PC-9 (cell line): ENCODE data around the gene AMOTL1. TPM values are rescaled to one million over a fixed set of nuclear protein-coding genes. Genes with fewer than 3 reads are reported as not detected.

ENCODE experiments used
- BruUV-seq: library from RNA; stranded (reverse); fragments of 400-500 nt; replicated peaks from 2 replicates; lab custom pipeline; 2021; lab: Mats Ljungman, UMichigan
- CTCF ChIA-PET: fragments of 300-600 bp; sonication (Branson Sonifier 250); formaldehyde crosslinking; loops from one replicate; lab custom pipeline; 2022; ENCODE audit warnings: antibody characterized with exemption; lab: Charles Lee
- POLR2A ChIA-PET: fragments of 300-600 bp; sonication (Branson Sonifier 250); formaldehyde crosslinking; loops from one replicate; lab custom pipeline; 2022; ENCODE audit warnings: antibody characterized with exemption; ENCODE audit not compliant: unreplicated experiment; lab: Charles Lee
- DNase-seq, 2 experiments: peaks; one replicate each; pipeline versions ENCODE4 v3.0.0 to v3.0.0-alpha.2; 2015 to 2022; ENCODE audit warnings: mixed read lengths in 1 of 2
- H2AFZ ChIP-seq: fragments of 200-600 bp; sonication (generic); 2 replicates; pipeline ENCODE4 v1.8.1; 2017; ENCODE audit warnings: antibody characterized with exemption
- H3F3A ChIP-seq: fragments of 200-600 bp; sonication (generic); 2 replicates; pipeline ENCODE4 v1.8.1; 2017; ENCODE audit warnings: antibody characterized with exemption, mild to moderate bottlenecking, low read depth; ENCODE audit not compliant: insufficient read depth
- H3K27ac ChIP-seq: fragments of 200-600 bp; sonication (generic); 2 replicates; pipeline ENCODE4 v1.6.1; 2016; ENCODE audit warnings: mixed run types
- H3K27me3 ChIP-seq: fragments of 200-600 bp; sonication (generic); 2 replicates; pipeline ENCODE4 v1.6.1; 2016; ENCODE audit warnings: low read depth, mixed run types; ENCODE audit not compliant: insufficient read depth
- H3K36me3 ChIP-seq: fragments of 200-600 bp; sonication (generic); 2 replicates; pipeline ENCODE4 v1.6.1; 2016; ENCODE audit warnings: low read depth, mixed run types
- H3K4me1 ChIP-seq: fragments of 200-600 bp; sonication (generic); replicated peaks from 2 replicates; pipeline ENCODE4 v1.6.1; 2016; ENCODE audit warnings: mixed run types; ENCODE audit not compliant: insufficient read depth
- H3K4me2 ChIP-seq: fragments of 200-600 bp; sonication (generic); 2 replicates; pipeline ENCODE4 v1.6.1; 2017; ENCODE audit warnings: mixed run types
- H3K4me3 ChIP-seq: fragments of 200-600 bp; sonication (generic); 2 replicates; pipeline ENCODE4 v1.6.1; 2016; ENCODE audit warnings: mixed run types
- H3K79me2 ChIP-seq: fragments of 200-600 bp; sonication (generic); 2 replicates; pipeline ENCODE4 v1.6.1; 2017; ENCODE audit warnings: low read depth, mixed run types
- H3K9me2 ChIP-seq: fragments of 200-600 bp; sonication (generic); 2 replicates; pipeline ENCODE4 v1.8.1; 2017; ENCODE audit warnings: mild to moderate bottlenecking; ENCODE audit not compliant: insufficient read depth
- H3K9me3 ChIP-seq: fragments of 200-600 bp; sonication (generic); 2 replicates; pipeline ENCODE4 v1.8.1; 2016; ENCODE audit warnings: low read depth; ENCODE audit not compliant: insufficient read depth
- H4K20me1 ChIP-seq: fragments of 200-600 bp; sonication (generic); 2 replicates; pipeline ENCODE4 v1.8.1; 2017; ENCODE audit not compliant: insufficient read depth
- CTCF ChIP-seq: fragments of 200-600 bp; sonication (generic); conservative IDR thresholded peaks from 2 replicates; pipeline ENCODE4 v1.6.1; 2017; ENCODE audit warnings: mixed run types, antibody characterized with exemption, mild to moderate bottlenecking, moderate library complexity
- EZH2 ChIP-seq: fragments of 200-600 bp; sonication (generic); IDR thresholded peaks from 2 replicates; pipeline ENCODE4 v1.8.0; 2017; ENCODE audit warnings: antibody characterized with exemption, low read depth
- intact Hi-C: fragments of 100-400 bp; cut with micrococcal nuclease; formaldehyde crosslinking; loops from one replicate; pipeline ENCODE4 v1.10.0; 2022; ENCODE audit not compliant: unreplicated experiment
- total RNA-seq: library from RNA; stranded (reverse); gene quantifications from 2 replicates; pipeline ENCODE4 v1.2.3, GENCODE V29; 2021

AMOTL1 gene
- total RNA-seq, 1 experiment from 2014 or later: 60.5 TPM

- no peak overlapping the region for H2AFZ ChIP-seq
- TF ChIP-seq CTCF (no peak), EZH2 (no peak)
- H3K36me3 ChIP-seq: no peaks in the 10 kb centered on the region
- POLR2A ChIA-PET: no interaction called here
- BruUV-seq: no TSS peak
- no peak for DNase-seq
- no peaks in the 10 kb centered on the region for H3K27me3 ChIP-seq
- no peaks in the 10 kb centered on the region for H3K79me2 ChIP-seq
- intact Hi-C loops: no loop called here
- H3F3A ChIP-seq: no peaks in the 10 kb centered on the region
- no peaks in the 10 kb centered on the region for H3K4me1 ChIP-seq
- CTCF ChIA-PET: no interaction called here
- H3K9me2 ChIP-seq: no peaks in the 10 kb centered on the region
- H3K27ac ChIP-seq: no peak overlapping the region
- no peaks in the 10 kb centered on the region for H3K9me3 ChIP-seq
- H3K4me3 ChIP-seq: no peak overlapping the region
- no peaks in the 10 kb centered on the region; the same call in 1 of the 2 replicates for H4K20me1 ChIP-seq
- no peak overlapping the region for H3K4me2 ChIP-seq
Observed at GRCh38 chr11:94920311-94920710, 152.2 kb downstream of the AMOTL1 start.

- no peak for DNase-seq
- peaks cover 9% of the 10 kb centered on the region for H3K4me1 ChIP-seq
- TF ChIP-seq EZH2: no peak
- TF ChIP-seq CTCF: no peak
- no peaks in the 10 kb centered on the region for H3K36me3 ChIP-seq
- H3K4me2 ChIP-seq: no peak overlapping the region
- no peaks in the 10 kb centered on the region for H3K79me2 ChIP-seq
- H3K27ac ChIP-seq: no peak overlapping the region
- H3K4me3 ChIP-seq: no peak overlapping the region
- intact Hi-C loops: no loop called here
- H3K27me3 ChIP-seq: no peaks in the 10 kb centered on the region
- CTCF ChIA-PET: no interaction called here
- no peaks in the 10 kb centered on the region for H3K9me2 ChIP-seq
- POLR2A ChIA-PET: no interaction called here
- H3F3A ChIP-seq: no peaks in the 10 kb centered on the region
- H2AFZ ChIP-seq: no peak overlapping the region
- no TSS peak for BruUV-seq
- no peaks in the 10 kb centered on the region for H4K20me1 ChIP-seq
- no peaks in the 10 kb centered on the region for H3K9me3 ChIP-seq
Observed at GRCh38 chr11:94922321-94923003, 154.3 kb downstream of the AMOTL1 start.

- no peaks in the 10 kb centered on the region for H3K36me3 ChIP-seq
- no peaks in the 10 kb centered on the region for H4K20me1 ChIP-seq
- no peak for DNase-seq
- H3K9me2 ChIP-seq: no peaks in the 10 kb centered on the region
- no peak overlapping the region for H3K27ac ChIP-seq
- H3K4me3 ChIP-seq: no peak overlapping the region
- intact Hi-C loops: no loop called here
- no peaks in the 10 kb centered on the region for H3K9me3 ChIP-seq
- peaks cover 9% of the 10 kb centered on the region for H3K4me1 ChIP-seq
- no peaks in the 10 kb centered on the region for H3K79me2 ChIP-seq
- no peaks in the 10 kb centered on the region for H3K27me3 ChIP-seq
- no peaks in the 10 kb centered on the region for H3F3A ChIP-seq
- no TSS peak for BruUV-seq
- H3K4me2 ChIP-seq: no peak overlapping the region
- POLR2A ChIA-PET: no interaction called here
- H2AFZ ChIP-seq: no peak overlapping the region
- CTCF ChIA-PET: no interaction called here
- TF ChIP-seq CTCF: no peak
- TF ChIP-seq EZH2: no peak
Observed at GRCh38 chr11:94923004-94923334, 154.8 kb downstream of the AMOTL1 start.
